Mucosa of rectum (tissue), 2 donors: ENCODE data around the gene MPPED2.

ENCODE experiments used
- H3K27ac ChIP-seq, 2 donors: one replicate each; pipeline ENCODE4 v1.7.0; 2013; ENCODE audit warnings: inconsistent platforms in 2 of 2, low read depth in 2 of 2, low read length in 2 of 2
- H3K27me3 ChIP-seq, 2 donors: one replicate each; pipeline ENCODE4 v1.7.0; 2013; ENCODE audit warnings: low read length in 2 of 2; ENCODE audit not compliant: control insufficient read depth in 2 of 2, insufficient read depth in 2 of 2
- H3K36me3 ChIP-seq, 2 donors: one replicate each; pipeline ENCODE4 v1.7.0; 2013; ENCODE audit warnings: low read length in 2 of 2; ENCODE audit not compliant: control insufficient read depth in 2 of 2, insufficient read depth in 2 of 2
- H3K4me1 ChIP-seq, 2 donors: one replicate each; pipeline ENCODE4 v1.7.0; 2013; ENCODE audit warnings: low read length in 2 of 2, mild to moderate bottlenecking in 1 of 2; ENCODE audit not compliant: control insufficient read depth in 2 of 2, insufficient read depth in 2 of 2
- H3K4me3 ChIP-seq, 2 donors: one replicate each; pipeline ENCODE4 v1.7.0; 2013; ENCODE audit warnings: low read length in 2 of 2
- H3K9ac ChIP-seq, 2 donors: one replicate each; pipeline ENCODE4 v1.7.0; 2013; ENCODE audit warnings: low read length in 2 of 2, low read depth in 1 of 2, mild to moderate bottlenecking in 1 of 2
- H3K9me3 ChIP-seq, 2 donors: one replicate each; pipeline ENCODE4 v1.7.0; 2013; ENCODE audit warnings: low read length in 2 of 2; ENCODE audit not compliant: control insufficient read depth in 2 of 2
- donor health status: healthy.
- donor health status: Normal muscosa, but diverticular disease.

Gene MPPED2

DNA sequence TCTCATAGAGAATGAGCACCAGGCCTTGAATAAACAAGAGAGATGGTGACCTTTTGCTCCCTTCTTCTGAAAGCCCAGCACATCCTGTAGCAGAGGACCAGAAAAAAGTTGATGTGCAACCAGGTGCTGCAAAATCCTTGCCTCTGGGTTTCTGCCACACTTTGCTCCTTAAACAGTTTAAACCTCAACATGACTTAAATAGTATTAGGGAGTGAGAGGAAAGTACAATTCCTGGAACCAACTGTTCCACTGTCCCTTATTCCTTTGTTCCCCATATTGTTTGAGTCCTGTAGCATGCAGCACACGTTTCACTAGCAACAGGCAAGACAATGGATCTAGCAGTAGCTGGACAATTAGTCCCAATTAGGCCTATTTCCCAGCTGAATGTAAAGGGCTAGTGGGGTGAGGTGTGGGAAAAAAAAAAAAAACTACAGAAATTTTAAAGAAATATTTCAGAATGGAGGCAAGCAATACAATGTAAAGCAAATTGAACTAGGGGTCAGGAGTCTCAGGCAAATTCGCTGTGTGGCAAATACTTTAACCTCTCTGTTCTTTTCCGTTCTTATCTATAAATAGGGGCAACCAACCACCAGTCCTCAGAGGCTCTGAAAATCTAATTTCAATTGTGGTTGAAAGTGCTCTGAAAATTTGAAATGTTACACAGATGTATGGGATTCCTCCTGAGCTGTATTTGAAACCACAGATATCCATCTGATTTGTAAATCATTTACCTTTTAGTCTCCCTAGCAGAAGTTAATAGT, 6.6 kb downstream of the MPPED2 start:
- H3K9ac ChIP-seq = no peak overlapping the region
- H3K27me3 ChIP-seq = peaks cover 2 to 4% of the 10 kb centered on the region in 2 donors
- H3K36me3 ChIP-seq = no peaks in the 10 kb centered on the region
- H3K4me3 ChIP-seq = no peak overlapping the region
- peaks cover 0 to 3% of the 10 kb centered on the region in 2 donors for H3K4me1 ChIP-seq
- no peak overlapping the region for H3K27ac ChIP-seq
- no peaks in the 10 kb centered on the region for H3K9me3 ChIP-seq

DNA sequence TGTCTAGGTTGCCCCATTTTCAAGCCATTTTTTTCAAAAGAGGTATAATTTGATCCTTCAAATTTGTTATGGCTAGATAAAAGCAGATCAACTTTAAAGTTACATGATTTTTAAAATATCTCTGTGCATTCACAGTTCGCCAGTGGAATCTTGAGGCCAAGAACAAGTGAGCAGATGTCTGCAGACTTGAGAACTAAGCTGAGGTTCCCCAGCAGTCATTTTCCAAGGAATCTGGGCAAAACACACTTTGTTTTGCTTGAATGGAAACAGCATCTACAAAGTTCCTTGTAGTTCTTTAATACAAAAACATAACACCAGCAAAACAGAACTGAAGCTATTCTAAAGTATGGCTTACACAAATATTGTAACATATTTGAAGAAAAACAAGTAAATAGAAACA, 7.7 kb downstream of the MPPED2 start:
- Histone ChIP-seq H3K4me3 (no peak overlapping the region), H3K27ac (no peak overlapping the region), H3K9ac (no peak overlapping the region), H3K27me3 (peaks cover under 1 to 2% of the 10 kb centered on the region in 2 donors), H3K4me1 (no peaks in the 10 kb centered on the region), H3K9me3 (no peaks in the 10 kb centered on the region), H3K36me3 (no peaks in the 10 kb centered on the region)

DNA sequence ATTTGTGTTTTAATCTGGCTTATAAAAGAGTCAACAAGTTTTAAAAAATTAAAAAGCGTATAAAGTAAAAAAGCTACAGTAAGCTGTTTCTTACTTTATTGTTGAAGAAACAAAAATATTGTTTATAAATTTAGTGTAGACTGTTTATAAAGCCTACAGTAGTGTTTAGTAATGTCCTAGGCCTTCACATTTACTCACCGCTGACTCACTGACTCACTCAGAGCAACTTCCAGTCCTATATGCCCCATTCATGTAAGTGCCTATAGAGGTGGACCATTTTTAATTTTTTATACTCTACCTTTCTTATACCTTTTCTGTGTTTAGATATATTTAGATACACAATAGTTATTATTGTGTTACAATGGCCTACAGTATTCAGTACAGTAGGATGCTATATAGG, 12.2 kb downstream of the MPPED2 start:
- no peaks in the 10 kb centered on the region for H3K36me3 ChIP-seq
- H3K4me1 ChIP-seq = no peaks in the 10 kb centered on the region
- H3K9ac ChIP-seq = no peak overlapping the region
- no peak overlapping the region for H3K27ac ChIP-seq
- no peaks in the 10 kb centered on the region for H3K27me3 ChIP-seq
- no peaks in the 10 kb centered on the region for H3K9me3 ChIP-seq
- no peak overlapping the region for H3K4me3 ChIP-seq

DNA sequence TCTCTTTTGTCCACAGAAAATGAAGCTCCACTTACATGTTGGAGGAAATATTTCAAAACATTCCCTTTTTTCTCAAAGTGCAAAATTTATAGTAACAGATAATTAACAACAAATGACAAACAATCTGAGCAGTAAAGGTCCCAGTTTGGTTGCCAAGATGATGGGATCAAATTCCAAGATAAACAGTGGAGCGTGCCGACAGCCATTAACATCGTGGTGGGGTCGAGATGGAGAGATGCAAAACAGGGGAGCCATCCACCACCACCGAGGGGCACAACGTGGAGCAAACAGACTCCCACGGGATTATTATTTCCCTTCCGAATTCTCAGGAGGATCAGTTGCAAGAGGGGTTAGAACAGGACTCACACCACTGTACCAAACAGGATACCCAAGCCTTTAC, 17.2 kb downstream of the MPPED2 start:
- Histone ChIP-seq H3K4me1 (no peaks in the 10 kb centered on the region), H3K4me3 (no peak overlapping the region)

DNA sequence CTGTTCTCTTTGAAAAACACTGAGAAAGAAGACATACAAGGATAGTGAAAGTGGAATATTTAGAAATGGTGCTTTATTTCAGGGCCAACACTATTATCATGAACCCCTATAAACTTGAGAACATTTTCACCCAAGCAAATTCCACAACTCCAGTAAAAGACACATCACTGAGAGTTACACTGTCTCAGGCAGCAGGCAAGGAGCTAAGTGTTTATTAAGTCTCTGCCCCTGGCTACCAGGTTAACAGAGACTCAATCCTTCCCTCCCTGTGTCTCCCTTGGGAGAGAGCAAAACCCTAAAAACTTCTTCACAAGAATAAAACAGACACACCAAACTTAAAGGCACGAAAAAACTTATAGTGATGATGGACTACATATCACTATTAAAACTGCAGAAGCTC, 18.5 kb downstream of the MPPED2 start:
- H3K9ac ChIP-seq = no peak overlapping the region
- no peaks in the 10 kb centered on the region for H3K9me3 ChIP-seq
- H3K36me3 ChIP-seq = no peaks in the 10 kb centered on the region

More for the DNA sequence above, 17.2 kb downstream of the MPPED2 start:
- Histone ChIP-seq H3K36me3 (no peaks in the 10 kb centered on the region), H3K27me3 (no peaks in the 10 kb centered on the region), H3K9ac (no peak overlapping the region), H3K27ac (no peak overlapping the region), H3K9me3 (no peaks in the 10 kb centered on the region)

DNA sequence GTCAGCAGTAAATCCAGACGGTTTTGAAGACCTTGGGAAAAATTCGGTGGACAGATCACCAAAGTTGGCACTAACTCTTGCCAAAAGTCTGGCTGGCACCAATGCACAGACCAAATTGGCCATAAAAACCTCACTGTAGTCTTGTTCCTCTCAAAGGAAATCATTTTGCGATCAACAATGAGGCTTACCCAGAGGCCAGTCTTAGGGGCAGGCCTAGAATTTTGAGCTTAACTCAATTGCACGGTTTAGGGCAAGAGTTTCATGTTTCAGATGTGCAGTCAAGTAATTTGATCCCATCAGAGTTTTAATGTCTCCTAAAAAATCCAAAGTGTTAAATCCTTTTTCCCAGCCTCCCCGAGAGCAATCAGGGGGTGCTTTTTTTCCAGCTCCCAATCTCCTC, 19.0 kb downstream of the MPPED2 start:
- H3K36me3 ChIP-seq = no peaks in the 10 kb centered on the region
- no peak overlapping the region for H3K9ac ChIP-seq
- H3K27ac ChIP-seq = no peak overlapping the region
- H3K4me1 ChIP-seq = no peaks in the 10 kb centered on the region
- H3K9me3 ChIP-seq = no peaks in the 10 kb centered on the region
- no peak overlapping the region for H3K4me3 ChIP-seq
- no peaks in the 10 kb centered on the region for H3K27me3 ChIP-seq

More for the DNA sequence above, 18.5 kb downstream of the MPPED2 start:
- Histone ChIP-seq H3K4me1 (no peaks in the 10 kb centered on the region), H3K27ac (no peak overlapping the region), H3K4me3 (no peak overlapping the region), H3K27me3 (no peaks in the 10 kb centered on the region)

DNA sequence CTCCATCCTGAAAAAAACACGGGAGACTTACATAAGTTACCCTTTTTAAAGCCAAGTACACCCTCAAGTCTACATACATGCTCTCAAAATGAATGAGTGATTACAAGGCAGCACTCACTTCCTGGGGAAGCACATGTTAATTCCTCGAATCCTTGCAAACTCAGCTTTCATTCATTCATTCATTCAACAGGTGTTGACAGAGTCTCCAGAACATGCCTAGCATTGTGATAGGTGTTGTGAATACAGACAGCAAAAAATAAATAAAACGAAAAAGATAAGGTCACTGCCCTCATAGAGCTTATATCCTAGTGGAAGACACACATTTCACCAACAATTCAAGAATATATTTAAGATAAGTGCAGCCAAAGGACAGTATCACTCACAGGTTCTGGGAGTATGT, 19.7 kb downstream of the MPPED2 start:
- Histone ChIP-seq H3K9ac (no peak overlapping the region), H3K4me3 (no peak overlapping the region), H3K36me3 (no peaks in the 10 kb centered on the region), H3K27me3 (no peaks in the 10 kb centered on the region), H3K9me3 (no peaks in the 10 kb centered on the region), H3K27ac (no peak overlapping the region), H3K4me1 (no peaks in the 10 kb centered on the region)

DNA sequence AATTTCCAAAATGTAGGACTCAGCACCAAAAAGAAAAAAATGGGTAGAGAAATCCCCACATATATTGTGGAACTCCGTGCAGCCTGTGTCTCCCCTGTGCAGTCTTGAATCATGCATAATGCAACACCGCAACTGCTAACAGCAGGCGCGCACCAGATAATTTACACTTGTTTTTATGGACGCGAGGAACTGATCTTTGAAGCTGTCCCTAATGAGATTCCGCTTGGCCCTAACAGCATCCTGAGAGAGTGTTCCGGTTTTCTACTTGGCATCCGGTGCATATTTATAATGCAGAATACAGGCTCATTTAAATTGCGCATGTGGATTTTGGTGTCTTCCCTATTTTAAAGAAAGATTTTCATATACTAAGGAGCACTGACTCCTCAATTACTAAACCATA, 21.1 kb downstream of the MPPED2 start:
- Histone ChIP-seq H3K4me3 (no peak overlapping the region), H3K9me3 (no peaks in the 10 kb centered on the region), H3K27ac (no peak overlapping the region), H3K27me3 (no peaks in the 10 kb centered on the region), H3K4me1 (no peaks in the 10 kb centered on the region), H3K9ac (no peak overlapping the region), H3K36me3 (no peaks in the 10 kb centered on the region)

DNA sequence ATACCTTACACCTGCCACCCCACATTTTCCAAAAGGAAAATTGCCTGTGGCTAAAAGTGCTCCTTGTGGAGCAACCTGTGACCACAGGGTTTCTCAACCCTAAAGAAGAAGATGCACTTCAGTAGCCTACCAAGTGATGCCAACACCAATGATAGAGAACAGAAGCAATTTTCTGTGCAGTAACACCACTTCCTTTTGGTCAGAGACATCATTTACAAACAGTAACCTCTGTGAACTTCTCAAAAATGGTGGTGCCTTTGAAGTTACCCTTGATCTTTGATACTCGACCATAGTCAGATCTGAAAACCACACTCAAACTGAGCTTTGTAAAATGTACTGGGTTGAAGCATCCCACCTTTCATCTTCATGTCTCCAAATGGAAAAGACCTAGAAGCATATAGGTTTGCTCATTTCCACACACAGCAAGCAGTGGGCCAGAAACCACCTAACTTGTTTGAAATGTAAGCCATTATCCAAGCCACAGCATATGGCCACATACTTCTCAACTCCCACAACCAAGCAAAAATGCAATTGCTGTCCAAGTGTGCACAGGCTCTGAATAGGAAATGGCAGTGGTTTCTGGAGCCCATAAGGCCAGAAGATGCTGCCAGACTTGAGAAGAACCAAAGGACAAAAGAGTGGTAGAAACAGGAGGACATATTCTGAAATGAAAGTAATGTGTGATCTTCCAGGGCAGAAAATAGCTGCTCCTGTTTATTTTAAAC, 24.3 kb downstream of the MPPED2 start:
- no peaks in the 10 kb centered on the region for H3K9me3 ChIP-seq
- no peak overlapping the region for H3K4me3 ChIP-seq
- no peak overlapping the region for H3K9ac ChIP-seq
- no peaks in the 10 kb centered on the region for H3K36me3 ChIP-seq
- H3K27ac ChIP-seq = no peak overlapping the region
- H3K27me3 ChIP-seq = no peaks in the 10 kb centered on the region
- no peaks in the 10 kb centered on the region for H3K4me1 ChIP-seq

DNA sequence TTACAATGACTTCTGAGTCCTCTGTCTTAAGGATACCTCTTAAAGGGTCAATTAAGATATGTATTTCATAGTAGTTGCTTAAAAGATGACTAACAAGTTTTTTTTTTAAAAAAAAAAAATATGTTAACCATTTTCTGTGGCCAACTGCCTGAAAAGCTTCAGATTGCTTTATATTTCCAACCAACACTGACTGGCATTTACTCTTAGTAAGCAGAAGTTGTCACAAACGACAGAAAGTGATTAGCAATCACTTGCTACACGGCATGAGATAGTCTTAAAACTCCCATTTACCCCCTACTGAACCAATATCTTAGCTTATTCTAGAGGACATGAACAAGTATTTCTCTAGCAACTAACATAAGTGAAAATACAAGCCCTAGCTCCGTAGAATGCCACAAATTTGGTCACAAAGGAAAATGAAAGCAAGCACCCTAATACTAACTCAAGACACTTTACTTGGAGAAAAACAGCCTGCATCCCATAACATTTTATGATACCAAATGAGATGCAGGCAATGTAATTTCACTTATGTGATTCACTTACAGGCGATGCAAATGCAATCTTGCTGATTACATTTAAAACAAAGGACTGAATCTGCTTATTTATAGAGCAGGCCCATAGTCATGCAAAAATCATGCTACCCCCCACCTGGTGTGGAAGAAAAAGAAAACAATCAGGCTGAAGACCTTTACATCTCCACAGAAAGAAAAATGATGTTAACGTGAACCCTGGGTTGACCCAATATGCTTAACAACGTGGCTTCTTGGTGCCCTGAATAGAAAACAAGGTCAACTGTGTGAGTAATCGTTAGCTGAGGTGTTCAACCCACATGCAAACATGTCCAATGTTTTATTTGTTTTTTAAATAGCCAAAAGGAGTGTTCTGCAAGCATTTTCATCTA, 25.7 kb downstream of the MPPED2 start:
- H3K36me3 ChIP-seq = no peaks in the 10 kb centered on the region
- H3K4me3 ChIP-seq = no peak overlapping the region

More for the DNA sequence above, 25.7 kb downstream of the MPPED2 start:
- H3K9me3 ChIP-seq = no peaks in the 10 kb centered on the region
- H3K9ac ChIP-seq = no peak overlapping the region
- H3K27ac ChIP-seq = no peak overlapping the region
- H3K27me3 ChIP-seq = no peaks in the 10 kb centered on the region
- H3K4me1 ChIP-seq = no peaks in the 10 kb centered on the region
